HG03066 (cell line): ENCODE results near the gene CEL.

Experiments
- ATAC-seq: cut with Tn5 transposase; IDR thresholded peaks from one replicate; pipeline ENCODE4 v1.9.1; 2021; ENCODE audit warnings: low read depth; ENCODE audit not compliant: unreplicated experiment

The CEL gene

GRCh38 chr9:133101356-133102189, 39.8 kb downstream of the CEL start:
- no peak for ATAC-seq

GRCh38 chr9:133102190-133103021, 40.6 kb downstream of the CEL start:
- ATAC-seq: no peak

- no peak for ATAC-seq
Observed at GRCh38 chr9:133103183-133103986, 41.6 kb downstream of the CEL start.

GRCh38 chr9:133103987-133104505, 42.3 kb downstream of the CEL start:
- ATAC-seq: no peak

GRCh38 chr9:133104718-133105460, 43.1 kb downstream of the CEL start:
- ATAC-seq: no peak

GRCh38 chr9:133105461-133105770, 43.6 kb downstream of the CEL start:
- no peak for ATAC-seq

GRCh38 chr9:133106511-133107244, 44.9 kb downstream of the CEL start:
- no peak for ATAC-seq

GRCh38 chr9:133107245-133107722, 45.5 kb downstream of the CEL start:
- no peak for ATAC-seq

GRCh38 chr9:133107961-133108793, 46.4 kb downstream of the CEL start:
- ATAC-seq: no peak

- no peak for ATAC-seq
Observed at GRCh38 chr9:133108794-133109641, 47.2 kb downstream of the CEL start.

- no peak for ATAC-seq
Observed at GRCh38 chr9:133109931-133110650, 48.3 kb downstream of the CEL start.

GRCh38 chr9:133111808-133112662, 50.3 kb downstream of the CEL start:
- ATAC-seq: no peak

GRCh38 chr9:133112663-133113026, 50.9 kb downstream of the CEL start:
- no peak for ATAC-seq

- ATAC-seq: no peak
Observed at GRCh38 chr9:133113163-133113948, 51.6 kb downstream of the CEL start.
